ENCODE measurements around the gene ANK3. TPM values are rescaled to one million over a fixed set of nuclear protein-coding genes. Genes with fewer than 3 reads are reported as not detected.

The ANK3 gene
- total RNA-seq, 1 experiment from 2014 or later, result 32.0 TPM

DNA sequence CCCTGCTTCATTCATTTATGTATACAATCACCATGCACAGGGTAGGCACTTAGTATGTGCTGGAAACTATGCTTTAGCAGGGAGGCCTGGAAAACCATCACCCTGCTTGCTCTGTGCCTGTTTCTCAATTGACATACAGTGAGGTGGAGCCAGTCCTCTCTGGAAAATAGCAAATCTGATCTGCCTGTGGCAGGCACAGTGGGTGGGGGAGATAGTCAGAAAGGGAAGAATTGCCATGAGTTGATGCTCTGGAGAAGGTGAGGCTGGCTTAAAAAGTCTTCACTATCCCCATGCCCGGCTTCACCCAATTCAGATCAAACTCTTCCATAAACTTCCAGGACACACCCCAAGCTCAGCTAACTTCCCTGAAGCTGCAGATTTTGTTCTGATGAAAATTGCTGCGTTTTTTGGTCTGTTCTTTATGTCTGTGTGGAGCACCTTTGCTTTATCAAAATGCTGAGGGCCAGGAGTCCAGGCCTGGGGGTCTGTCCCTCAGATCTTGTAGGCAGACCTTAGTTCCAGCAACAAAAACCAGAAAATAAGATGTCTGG, 84.8 kb downstream of the ANK3 start:
- Histone ChIP-seq H3K4me1 (replicated peaks; ENCODE audit: insufficient read depth) (no peaks in the 10 kb centered on the region), H3K27ac (no peak overlapping the region), H3K9me2 (ENCODE audit: insufficient read depth) (no peaks in the 10 kb centered on the region; the same call in 1 of the 2 replicates), H3K4me2 (no peak overlapping the region), H3K9me3 (ENCODE audit: insufficient read depth, low read depth) (no peaks in the 10 kb centered on the region), H2AFZ (no peak overlapping the region), H3K27me3 (ENCODE audit: insufficient read depth, low read depth) (no peaks in the 10 kb centered on the region), H3K79me2 (ENCODE audit: low read depth) (no peaks in the 10 kb centered on the region), H3K4me3 (no peak overlapping the region), H4K20me1 (ENCODE audit: insufficient read depth) (no peaks in the 10 kb centered on the region), H3K36me3 (ENCODE audit: low read depth) (no peaks in the 10 kb centered on the region), H3F3A (ENCODE audit: insufficient read depth, low read depth) (no peaks in the 10 kb centered on the region)
- ChIA-PET CTCF (no interaction called here), POLR2A (ENCODE audit: unreplicated experiment) (no interaction called here)
- DNase-seq, result no peak
- TF ChIP-seq EZH2 (IDR thresholded peaks at IDR 0.05; ENCODE audit: low read depth), result no peak
- TF ChIP-seq, protein P1, sequence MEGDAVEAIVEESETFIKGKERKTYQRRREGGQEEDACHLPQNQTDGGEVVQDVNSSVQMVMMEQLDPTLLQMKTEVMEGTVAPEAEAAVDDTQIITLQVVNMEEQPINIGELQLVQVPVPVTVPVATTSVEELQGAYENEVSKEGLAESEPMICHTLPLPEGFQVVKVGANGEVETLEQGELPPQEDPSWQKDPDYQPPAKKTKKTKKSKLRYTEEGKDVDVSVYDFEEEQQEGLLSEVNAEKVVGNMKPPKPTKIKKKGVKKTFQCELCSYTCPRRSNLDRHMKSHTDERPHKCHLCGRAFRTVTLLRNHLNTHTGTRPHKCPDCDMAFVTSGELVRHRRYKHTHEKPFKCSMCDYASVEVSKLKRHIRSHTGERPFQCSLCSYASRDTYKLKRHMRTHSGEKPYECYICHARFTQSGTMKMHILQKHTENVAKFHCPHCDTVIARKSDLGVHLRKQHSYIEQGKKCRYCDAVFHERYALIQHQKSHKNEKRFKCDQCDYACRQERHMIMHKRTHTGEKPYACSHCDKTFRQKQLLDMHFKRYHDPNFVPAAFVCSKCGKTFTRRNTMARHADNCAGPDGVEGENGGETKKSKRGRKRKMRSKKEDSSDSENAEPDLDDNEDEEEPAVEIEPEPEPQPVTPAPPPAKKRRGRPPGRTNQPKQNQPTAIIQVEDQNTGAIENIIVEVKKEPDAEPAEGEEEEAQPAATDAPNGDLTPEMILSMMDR (conservative IDR thresholded peaks at IDR 0.05), result no peak
- intact Hi-C loops (cut with micrococcal nuclease; ENCODE audit: unreplicated experiment), result no loop called here
- no TSS peak for BruUV-seq (replicated peaks)

DNA sequence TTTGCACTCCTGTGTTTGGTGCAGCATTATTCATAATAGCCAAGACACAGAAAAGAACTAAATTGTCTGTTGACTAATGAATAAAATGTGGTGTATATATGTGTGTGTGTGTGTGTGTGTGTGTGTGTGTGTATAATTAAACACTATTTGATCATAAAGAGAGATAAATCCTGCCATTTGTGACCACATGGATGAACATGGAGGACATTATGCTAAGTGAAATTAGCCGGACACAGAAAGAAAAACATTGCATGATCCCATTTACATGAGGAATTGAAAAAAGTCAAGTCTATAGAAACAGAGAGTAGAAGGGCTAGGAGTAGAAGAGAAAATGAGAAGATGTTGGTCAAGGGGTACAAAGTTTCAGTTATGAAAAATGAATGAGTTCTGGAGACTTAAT, 85.9 kb downstream of the ANK3 start:
- BruUV-seq (replicated peaks), result no TSS peak
- no peak for TF ChIP-seq EZH2 (IDR thresholded peaks at IDR 0.05; ENCODE audit: low read depth)
- TF ChIP-seq, protein P1 (conservative IDR thresholded peaks at IDR 0.05), result no peak
- CTCF ChIA-PET, result no interaction called here
- no peaks in the 10 kb centered on the region for H3K27me3 ChIP-seq (ENCODE audit: insufficient read depth, low read depth)
- no peaks in the 10 kb centered on the region for H4K20me1 ChIP-seq (ENCODE audit: insufficient read depth)
- no peak overlapping the region for H3K27ac ChIP-seq
- no peaks in the 10 kb centered on the region; the same call in 1 of the 2 replicates for H3K9me2 ChIP-seq (ENCODE audit: insufficient read depth)
- H3K79me2 ChIP-seq (ENCODE audit: low read depth), result no peaks in the 10 kb centered on the region
- no peaks in the 10 kb centered on the region for H3F3A ChIP-seq (ENCODE audit: insufficient read depth, low read depth)
- H3K4me1 ChIP-seq (replicated peaks; ENCODE audit: insufficient read depth), result no peaks in the 10 kb centered on the region
- no peak overlapping the region for H3K4me3 ChIP-seq
- no peaks in the 10 kb centered on the region for H3K9me3 ChIP-seq (ENCODE audit: insufficient read depth, low read depth)
- POLR2A ChIA-PET (ENCODE audit: unreplicated experiment), result no interaction called here
- intact Hi-C loops (cut with micrococcal nuclease; ENCODE audit: unreplicated experiment), result no loop called here
- no peak overlapping the region for H2AFZ ChIP-seq
- DNase-seq, result no peak
- H3K36me3 ChIP-seq (ENCODE audit: low read depth), result no peaks in the 10 kb centered on the region
- no peak overlapping the region for H3K4me2 ChIP-seq

DNA sequence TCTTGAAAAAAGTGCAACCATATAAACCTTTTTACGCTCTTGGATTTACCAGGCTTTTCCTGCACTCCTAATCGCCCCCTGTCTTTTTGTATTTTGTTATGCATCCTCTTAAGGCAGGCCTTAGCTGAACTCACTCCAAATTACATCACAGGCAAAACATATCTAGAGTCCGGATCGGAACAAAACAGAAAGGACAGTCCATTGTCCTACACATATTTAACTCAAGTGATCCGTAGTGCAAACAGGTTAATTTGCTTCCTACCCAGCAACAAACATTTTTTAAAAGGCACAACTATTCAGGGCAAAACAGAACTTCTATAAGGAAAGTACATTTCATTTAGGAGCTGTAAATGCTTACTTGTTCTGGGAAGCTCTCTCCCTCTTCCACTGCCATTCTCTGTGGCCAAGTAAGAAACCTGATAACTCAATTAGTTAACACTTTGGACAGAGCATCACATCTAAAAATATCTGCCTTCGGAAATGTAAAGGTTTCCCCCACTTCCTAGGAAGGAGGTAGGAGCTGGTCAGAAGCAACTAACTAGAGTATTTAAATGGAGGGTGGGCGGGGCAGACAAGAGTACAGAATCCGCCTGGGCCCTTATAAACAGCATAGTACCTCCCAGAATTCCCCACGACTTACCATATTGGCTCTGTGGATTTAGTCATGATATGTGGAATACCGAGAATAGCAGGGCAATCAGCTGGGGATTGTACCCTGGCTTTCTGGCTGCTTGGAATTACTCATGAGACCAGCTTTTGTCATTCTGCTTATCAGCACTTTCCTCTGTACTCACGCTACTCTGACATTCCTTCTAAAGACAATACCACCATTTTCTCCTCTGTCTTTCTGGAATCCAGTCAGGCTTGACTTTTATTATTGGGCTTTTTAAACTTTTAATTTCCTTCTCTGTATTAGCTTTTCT, 89.5 kb downstream of the ANK3 start:
- Histone ChIP-seq H3F3A (ENCODE audit: insufficient read depth, low read depth) (no peaks in the 10 kb centered on the region), H3K27me3 (ENCODE audit: insufficient read depth, low read depth) (no peaks in the 10 kb centered on the region), H3K79me2 (ENCODE audit: low read depth) (no peaks in the 10 kb centered on the region), H3K9me3 (ENCODE audit: insufficient read depth, low read depth) (no peaks in the 10 kb centered on the region), H3K9me2 (ENCODE audit: insufficient read depth) (no peaks in the 10 kb centered on the region; the same call in 1 of the 2 replicates), H2AFZ (no peak overlapping the region), H3K4me3 (no peak overlapping the region), H3K27ac (no peak overlapping the region), H3K4me1 (replicated peaks; ENCODE audit: insufficient read depth) (no peaks in the 10 kb centered on the region), H3K4me2 (no peak overlapping the region), H4K20me1 (ENCODE audit: insufficient read depth) (no peaks in the 10 kb centered on the region), H3K36me3 (ENCODE audit: low read depth) (no peaks in the 10 kb centered on the region)
- DNase-seq, result no peak
- ChIA-PET CTCF (no interaction called here), POLR2A (ENCODE audit: unreplicated experiment) (no interaction called here)
- no TSS peak for BruUV-seq (replicated peaks)
- TF ChIP-seq, protein P1 (conservative IDR thresholded peaks at IDR 0.05), result no peak
- TF ChIP-seq EZH2 (IDR thresholded peaks at IDR 0.05; ENCODE audit: low read depth), result no peak
- intact Hi-C loops (cut with micrococcal nuclease; ENCODE audit: unreplicated experiment), result no loop called here
